ENCODE data around the gene LRCH1. TPM values are rescaled to one million over a fixed set of nuclear protein-coding genes. Genes with fewer than 3 reads are reported as not detected.

The LRCH1 gene
- total and polyA plus RNA-seq, 2 of the 13 experiments (the other 11 are each of a cell fraction or from before 2014, with no cell fraction given), result 4.1 to 12.6 TPM

GRCh38 chr13:46607768-46608564 is 55.0 kb downstream of the LRCH1 start (continued):
- TF ChIP-seq ZBTB3 (CRISPR knock-in tag; IDR thresholded peaks at IDR 0.05; ENCODE audit: borderline replicate concordance, low read depth), result no peak
- TF ChIP-seq JUN (CRISPR knock-in tag; IDR thresholded peaks at IDR 0.05), result peak; percentile 95; the same call in 1 of the 2 replicates
- TF ChIP-seq MED8 (CRISPR knock-in tag; IDR thresholded peaks at IDR 0.05; ENCODE audit: insufficient replicate concordance), result no peak
- no peak for TF ChIP-seq FOXO4 (CRISPR knock-in tag; conservative IDR thresholded peaks at IDR 0.05)
- no peak for TF ChIP-seq SNAI1 (CRISPR knock-in tag; IDR thresholded peaks at IDR 0.05; ENCODE audit: borderline replicate concordance)
- TF ChIP-seq ZSCAN25 (CRISPR knock-in tag; IDR thresholded peaks at IDR 0.05), result peak; percentile 35; the same call in 1 of the 2 replicates
- peak; percentile 43; the same call in 1 of the 2 replicates for TF ChIP-seq MYPOP (CRISPR knock-in tag; IDR thresholded peaks at IDR 0.05)
- TF ChIP-seq ATAD3A (CRISPR knock-in tag; IDR thresholded peaks at IDR 0.05), result no peak
- no peak for TF ChIP-seq MLLT10 (CRISPR knock-in tag; IDR thresholded peaks at IDR 0.05)
- no peak for TF ChIP-seq TFDP2 (CRISPR knock-in tag; IDR thresholded peaks at IDR 0.05)
- TF ChIP-seq EP300 (IDR thresholded peaks at IDR 0.05; ENCODE audit: low read depth in 2 of 2, low read length in 2 of 2), result peak in 1 of 2 experiments; percentile 93; a peak in 2 of 4 replicates
- TF ChIP-seq EP300 (CRISPR knock-in tag; IDR thresholded peaks at IDR 0.05; ENCODE audit: borderline replicate concordance), result peak; percentile 81
- peak; percentile 76 for TF ChIP-seq ISL2 (CRISPR knock-in tag; IDR thresholded peaks at IDR 0.05)
- TF ChIP-seq RFXAP (CRISPR knock-in tag; IDR thresholded peaks at IDR 0.05; ENCODE audit: borderline replicate concordance), result no peak
- TF ChIP-seq ZNF614 (CRISPR knock-in tag; IDR thresholded peaks at IDR 0.05; ENCODE audit: borderline replicate concordance), result peak; percentile 72; the same call in 1 of the 2 replicates
- no peak for TF ChIP-seq SKI (IDR thresholded peaks at IDR 0.05; ENCODE audit: partially characterized antibody)
- TF ChIP-seq ZNF543 (CRISPR knock-in tag; IDR thresholded peaks at IDR 0.05), result no peak
- TF ChIP-seq PTBP1 (IDR thresholded peaks at IDR 0.05; ENCODE audit: low read depth, low read length, poor library complexity, severe bottlenecking), result no peak
- TF ChIP-seq NAIF1 (CRISPR knock-in tag; IDR thresholded peaks at IDR 0.05; ENCODE audit: borderline replicate concordance), result no peak
- TF ChIP-seq YEATS4 (CRISPR knock-in tag; IDR thresholded peaks at IDR 0.05; ENCODE audit: borderline replicate concordance), result no peak
- TF ChIP-seq MZF1 (CRISPR knock-in tag; IDR thresholded peaks at IDR 0.05; ENCODE audit: borderline replicate concordance), result no peak
- TF ChIP-seq SCMH1 (CRISPR knock-in tag; IDR thresholded peaks at IDR 0.05; ENCODE audit: borderline replicate concordance), result no peak
- no peak for TF ChIP-seq RORA (CRISPR knock-in tag; IDR thresholded peaks at IDR 0.05)
- TF ChIP-seq STAT5B (CRISPR knock-in tag; IDR thresholded peaks at IDR 0.05), result no peak
- 0 out of 2 replicates have a peak, but pooled peaks have one; percentile 21 for TF ChIP-seq HHEX (CRISPR knock-in tag; IDR thresholded peaks at IDR 0.05)
- TF ChIP-seq FOXA1 (IDR thresholded peaks at IDR 0.05), result no peak
- peak; percentile 36; the same call in 1 of the 2 replicates for TF ChIP-seq FOXA1 (CRISPR knock-in tag; IDR thresholded peaks at IDR 0.05)

All from HepG2 (cell line).